CD8-positive, alpha-beta memory T cell (primary cell): ENCODE results near the gene LRRC3. TPM values are rescaled to one million over a fixed set of nuclear protein-coding genes. Genes with fewer than 3 reads are reported as not detected.

Experiments used
- CTCF ChIA-PET: fragments of 350-600 bp; sonication (Branson Sonifier 250); formaldehyde crosslinking; loops from one replicate; lab custom pipeline; 2021; ENCODE audit warnings: antibody characterized with exemption; lab: Charles Lee
- POLR2A ChIA-PET: fragments of 350-600 bp; sonication (Branson Sonifier 250); formaldehyde crosslinking; loops from one replicate; lab custom pipeline; 2021; ENCODE audit warnings: antibody characterized with exemption; lab: Charles Lee
- DNase-seq, 5 donors: peaks; one replicate each; pipeline versions ENCODE4 v3.0.0 to v3.0.0-alpha.2; 2020 to 2022; ENCODE audit warnings: mixed read lengths in 1 of 5
- H3K27ac ChIP-seq: one replicate; pipeline ENCODE4 v1.7.0; 2013; ENCODE audit warnings: low read depth, mild to moderate bottlenecking, low read length, moderate library complexity
- H3K27me3 ChIP-seq: 2 replicates; pipeline ENCODE4 v1.7.0; 2013; ENCODE audit warnings: low read length, mild to moderate bottlenecking; ENCODE audit not compliant: insufficient read depth, poor library complexity, severe bottlenecking
- H3K36me3 ChIP-seq: 2 replicates; pipeline ENCODE4 v1.7.0; 2013; ENCODE audit warnings: mild to moderate bottlenecking, low read length, moderate library complexity; ENCODE audit not compliant: insufficient read depth
- H3K4me1 ChIP-seq: 2 replicates; pipeline ENCODE4 v1.7.0; 2013; ENCODE audit warnings: mild to moderate bottlenecking, low read length, moderate library complexity; ENCODE audit not compliant: insufficient read depth
- H3K4me3 ChIP-seq: 2 replicates; pipeline ENCODE4 v1.7.0; 2013; ENCODE audit warnings: mild to moderate bottlenecking, low read length
- H3K9me3 ChIP-seq: 2 replicates; pipeline ENCODE4 v1.7.0; 2013; ENCODE audit warnings: mild to moderate bottlenecking, low read length
- H3K27ac Mint-ChIP-seq, 8 donors: one replicate each; pipeline ENCODE4 v1.8.0; 2020 to 2021; ENCODE audit warnings: mixed read lengths in 8 of 8, mild to moderate bottlenecking in 6 of 8, inconsistent platforms in 3 of 8, moderate library complexity in 3 of 8
- H3K27me3 Mint-ChIP-seq, 2 donors: one replicate each; pipeline ENCODE4 v1.8.0; 2020 to 2021; ENCODE audit warnings: mixed read lengths in 2 of 2, mild to moderate bottlenecking in 1 of 2, moderate library complexity in 1 of 2
- H3K36me3 Mint-ChIP-seq, 3 donors: one replicate each; pipeline ENCODE4 v1.8.0; 2020 to 2021; ENCODE audit warnings: mixed read lengths in 3 of 3, inconsistent platforms in 1 of 3, mild to moderate bottlenecking in 1 of 3
- H3K4me1 Mint-ChIP-seq, 3 donors: one replicate each; pipeline ENCODE4 v1.8.0; 2020 to 2021; ENCODE audit warnings: mixed read lengths in 3 of 3, inconsistent platforms in 1 of 3, mild to moderate bottlenecking in 1 of 3
- H3K4me3 Mint-ChIP-seq, 7 donors: one replicate each; pipeline ENCODE4 v1.8.0; 2020 to 2021; ENCODE audit warnings: mixed read lengths in 7 of 7, mild to moderate bottlenecking in 6 of 7, moderate library complexity in 4 of 7, inconsistent platforms in 2 of 7
- H3K9me3 Mint-ChIP-seq, 5 donors: one replicate each; pipeline ENCODE4 v1.8.0; 2020 to 2022; ENCODE audit warnings: mixed read lengths in 5 of 5, mild to moderate bottlenecking in 3 of 5, moderate library complexity in 2 of 5, inconsistent platforms in 1 of 5
- polyA plus RNA-seq: library from polyadenylated mRNA; unstranded; fragments of 300-500 nt; fragmentation: Illumina TruSeq; gene quantifications from one replicate; pipeline ENCODE4 v1.2.3, GENCODE V29; 2021
- total RNA-seq, 2 experiments: library from RNA; stranded (reverse); gene quantifications; one replicate each; pipeline ENCODE4 v1.2.3, GENCODE V29; 2021

Gene LRRC3
- total and polyA plus RNA-seq, 3 experiments from 2014 or later = 0.17 to 0.90 (median 0.80) TPM

GRCh38 chr21:44484498-44485253 is 29.4 kb downstream of the LRRC3 start:
- no peak for DNase-seq

GRCh38 chr21:44485254-44485793 is 30.0 kb downstream of the LRRC3 start:
- POLR2A ChIA-PET = no interaction called here
- Histone ChIP-seq H3K36me3 (no peaks in the 10 kb centered on the region), H3K4me1 (peaks cover 9% of the 10 kb centered on the region), H3K9me3 (no peaks in the 10 kb centered on the region), H3K27me3 (no peaks in the 10 kb centered on the region), H3K27ac (no peak overlapping the region), H3K4me3 (no peak overlapping the region)
- Mint-ChIP-seq H3K4me1 (peaks cover 0 to 4% (median 0%) of the 10 kb centered on the region in 3 donors), H3K9me3 (no peaks in the 10 kb centered on the region), H3K27ac (peak overlapping the region in 1 of 8 donors; percentile 17), H3K27me3 (peaks cover 12 to 28% of the 10 kb centered on the region in 2 donors), H3K4me3 (peak overlapping the region in 6 of 7 donors; percentile 40 to 74 (median 64)), H3K36me3 (no peaks in the 10 kb centered on the region)
- peak in 4 of 5 donors; percentile 27 to 63 (median 44) for DNase-seq
- CTCF ChIA-PET = interaction anchor here (1.3 kb wide), 1 partner anchor 10 kb away, joined by 6 read pairs; no protein-coding TSS in a partner anchor

More at GRCh38 chr21:44484498-44485253, 29.4 kb downstream of the LRRC3 start:
- H3K27ac Mint-ChIP-seq = no peak overlapping the region
- Histone ChIP-seq H3K27ac (no peak overlapping the region), H3K4me3 (no peak overlapping the region), H3K4me1 (peaks cover 9% of the 10 kb centered on the region), H3K27me3 (no peaks in the 10 kb centered on the region), H3K36me3 (no peaks in the 10 kb centered on the region), H3K9me3 (no peaks in the 10 kb centered on the region)
- peaks cover 12 to 23% of the 10 kb centered on the region in 2 donors for H3K27me3 Mint-ChIP-seq
- H3K9me3 Mint-ChIP-seq = no peaks in the 10 kb centered on the region
- peaks cover 0 to 4% (median 0%) of the 10 kb centered on the region in 3 donors for H3K4me1 Mint-ChIP-seq
- POLR2A ChIA-PET = interaction anchor here (0.6 kb wide), 1 partner anchor 13 kb away, joined by 7 read pairs; no protein-coding TSS in a partner anchor
- H3K4me3 Mint-ChIP-seq = peak overlapping the region in 4 of 7 donors; percentile 54 to 74 (median 72)
- CTCF ChIA-PET = no interaction called here
- no peaks in the 10 kb centered on the region for H3K36me3 Mint-ChIP-seq

GRCh38 chr21:44485796-44486195 is 30.5 kb downstream of the LRRC3 start:
- peak in 1 of 5 donors; percentile 24 for DNase-seq
- POLR2A ChIA-PET = no interaction called here

GRCh38 chr21:44486302-44486701 is 31.0 kb downstream of the LRRC3 start:
- no peaks in the 10 kb centered on the region for H3K36me3 Mint-ChIP-seq
- no peaks in the 10 kb centered on the region for H3K27me3 ChIP-seq
- no peak for DNase-seq
- no peaks in the 10 kb centered on the region for H3K9me3 Mint-ChIP-seq
- peaks cover 0 to 4% (median 0%) of the 10 kb centered on the region in 3 donors for H3K4me1 Mint-ChIP-seq
- peaks cover 12 to 28% of the 10 kb centered on the region in 2 donors for H3K27me3 Mint-ChIP-seq
- CTCF ChIA-PET = interaction anchor here (1.3 kb wide), 1 partner anchor 9 kb away, joined by 6 read pairs; no protein-coding TSS in a partner anchor
- H3K27ac Mint-ChIP-seq = no peak overlapping the region
- peak overlapping the region in 2 of 7 donors; percentile 54 to 58 for H3K4me3 Mint-ChIP-seq
- H3K27ac ChIP-seq = no peak overlapping the region
- H3K36me3 ChIP-seq = no peaks in the 10 kb centered on the region
- H3K9me3 ChIP-seq = no peaks in the 10 kb centered on the region
- H3K4me1 ChIP-seq = peaks cover 9% of the 10 kb centered on the region
- H3K4me3 ChIP-seq = no peak overlapping the region
- POLR2A ChIA-PET = no interaction called here

More at GRCh38 chr21:44485796-44486195, 30.5 kb downstream of the LRRC3 start:
- no peak overlapping the region for H3K27ac ChIP-seq
- CTCF ChIA-PET = interaction anchor here (1.3 kb wide), 1 partner anchor 9 kb away, joined by 6 read pairs; no protein-coding TSS in a partner anchor
- no peaks in the 10 kb centered on the region for H3K27me3 ChIP-seq
- no peaks in the 10 kb centered on the region for H3K9me3 ChIP-seq
- no peaks in the 10 kb centered on the region for H3K36me3 ChIP-seq
- Mint-ChIP-seq H3K27ac (no peak overlapping the region), H3K4me1 (peaks cover 0 to 4% (median 0%) of the 10 kb centered on the region in 3 donors), H3K36me3 (no peaks in the 10 kb centered on the region), H3K9me3 (no peaks in the 10 kb centered on the region), H3K4me3 (peak overlapping the region in 5 of 7 donors; percentile 2 to 74 (median 58)), H3K27me3 (peaks cover 12 to 28% of the 10 kb centered on the region in 2 donors)
- peaks cover 9% of the 10 kb centered on the region for H3K4me1 ChIP-seq
- no peak overlapping the region for H3K4me3 ChIP-seq

- Mint-ChIP-seq H3K4me1 (peaks cover 0 to 4% (median 0%) of the 10 kb centered on the region in 3 donors), H3K36me3 (peaks cover 0 to 3% (median 0%) of the 10 kb centered on the region in 3 donors), H3K27ac (peak overlapping the region in 1 of 8 donors; percentile 83), H3K4me3 (no peak overlapping the region), H3K27me3 (peaks cover 22 to 34% of the 10 kb centered on the region in 2 donors), H3K9me3 (peaks cover 3 to 8% (median 6%) of the 10 kb centered on the region in 5 donors)
- Histone ChIP-seq H3K27me3 (no peaks in the 10 kb centered on the region), H3K4me3 (no peak overlapping the region), H3K36me3 (no peaks in the 10 kb centered on the region), H3K27ac (no peak overlapping the region), H3K9me3 (no peaks in the 10 kb centered on the region), H3K4me1 (peaks cover 9% of the 10 kb centered on the region)
- DNase-seq = peak in 3 of 5 donors; percentile 11 to 38 (median 28)
- POLR2A ChIA-PET = no interaction called here
- CTCF ChIA-PET = no interaction called here
These were observed 32.5 kb downstream of the LRRC3 start for GRCh38 chr21:44487831-44488230.

- peaks cover 0 to 7% (median 0%) of the 10 kb centered on the region in 3 donors for H3K36me3 Mint-ChIP-seq
- Histone ChIP-seq H3K27ac (no peak overlapping the region), H3K27me3 (no peaks in the 10 kb centered on the region), H3K36me3 (no peaks in the 10 kb centered on the region), H3K4me3 (no peak overlapping the region), H3K9me3 (no peaks in the 10 kb centered on the region), H3K4me1 (peaks cover 9% of the 10 kb centered on the region)
- CTCF ChIA-PET = no interaction called here
- peaks cover 7 to 13% (median 10%) of the 10 kb centered on the region in 5 donors for H3K9me3 Mint-ChIP-seq
- H3K4me3 Mint-ChIP-seq = peak overlapping the region in 1 of 7 donors; percentile 37
- H3K4me1 Mint-ChIP-seq = peaks cover 0 to 4% (median 0%) of the 10 kb centered on the region in 3 donors
- no peak for DNase-seq
- H3K27ac Mint-ChIP-seq = no peak overlapping the region
- peaks cover 30 to 32% of the 10 kb centered on the region in 2 donors for H3K27me3 Mint-ChIP-seq
- POLR2A ChIA-PET = no interaction called here
These were observed 34.7 kb downstream of the LRRC3 start for GRCh38 chr21:44489962-44490361.

GRCh38 chr21:44490405-44490804 is 35.1 kb downstream of the LRRC3 start:
- H3K4me1 ChIP-seq = peaks cover 9% of the 10 kb centered on the region
- Mint-ChIP-seq H3K4me1 (no peaks in the 10 kb centered on the region), H3K9me3 (peaks cover 7 to 13% (median 10%) of the 10 kb centered on the region in 5 donors), H3K4me3 (peak overlapping the region in 1 of 7 donors; percentile 37), H3K27ac (no peak overlapping the region), H3K27me3 (peaks cover 28 to 35% of the 10 kb centered on the region in 2 donors), H3K36me3 (peaks cover 0 to 7% (median 0%) of the 10 kb centered on the region in 3 donors)
- no peaks in the 10 kb centered on the region for H3K9me3 ChIP-seq
- no peak overlapping the region for H3K4me3 ChIP-seq
- ChIA-PET POLR2A (no interaction called here), CTCF (no interaction called here)
- no peaks in the 10 kb centered on the region for H3K36me3 ChIP-seq
- H3K27me3 ChIP-seq = no peaks in the 10 kb centered on the region
- no peak for DNase-seq
- H3K27ac ChIP-seq = no peak overlapping the region
